HepG2 (cell line): ENCODE measurements around the gene TCF19. TPM values are rescaled to one million over a fixed set of nuclear protein-coding genes. Genes with fewer than 3 reads are reported as not detected.

ENCODE experiments used
- ATAC-seq: fragments of 200-7000 bp; cut with Tn5 transposase; 3 replicates; pipeline ENCODE4 v1.9.1; 2020; ENCODE audit warnings: mild to moderate bottlenecking, moderate library complexity
- BruUV-seq: library from RNA; stranded (reverse); fragments of 400-500 nt; replicated peaks from 2 replicates; lab custom pipeline; 2021; lab: Mats Ljungman, UMichigan
- CTCF ChIA-PET: fragments of 300-600 bp; formaldehyde crosslinking; extraction: SDS; loops from one replicate; lab custom pipeline; 2021; ENCODE audit warnings: low total read pairs, inconsistent platforms, low intra/inter-chr PET ratio; lab: Yijun Ruan, JAX
- POLR2A ChIA-PET: fragments of 350-600 bp; sonication (Branson Sonifier 250); formaldehyde crosslinking; loops from one replicate; lab custom pipeline; 2020; ENCODE audit warnings: antibody characterized with exemption, inconsistent platforms; lab: Yijun Ruan, JAX
- DNase-seq: peaks from one replicate; pipeline ENCODE4 v3.0.0-alpha.2; 2015; ENCODE audit warnings: low spot score
- FAIRE-seq: peaks from 3 replicates; lab custom pipeline; 2011; peaks lifted over from hg19 to GRCh38; lab: Jason Lieb, UNC
- H2AFZ ChIP-seq: one replicate; pipeline ENCODE4 v1.6.1; 2011; ENCODE audit warnings: low read length, inconsistent platforms
- H3K27ac ChIP-seq: fragments of 300-600 bp; 3 replicates; pipeline ENCODE4 v1.8.0; 2011; ENCODE audit warnings: mixed run types, mild to moderate bottlenecking, mixed read lengths, low read length, inconsistent platforms; ENCODE audit not compliant: insufficient read depth; ENCODE audit errors: extremely low read length
- H3K27me3 ChIP-seq, 2 experiments: fragments of 200-600 bp in 1 of 2; 2 replicates in 1 of 2; 3 replicates in 1 of 2; pipeline versions ENCODE4 v1.6.0 to v1.8.0; 2011; ENCODE audit warnings: low read length in 2 of 2, mild to moderate bottlenecking in 2 of 2, moderate library complexity in 2 of 2, inconsistent platforms in 1 of 2; ENCODE audit not compliant: insufficient read depth in 2 of 2, control insufficient read depth in 1 of 2
- H3K36me3 ChIP-seq, 2 experiments: fragments of 200-600 bp in 1 of 2; replicated peaks in 1 of 2; 2 replicates in 1 of 2; 3 replicates in 1 of 2; pipeline versions ENCODE4 v1.5.1 to v1.8.0; 2011; ENCODE audit warnings: low read length in 2 of 2, inconsistent platforms in 1 of 2; ENCODE audit not compliant: insufficient read depth in 2 of 2, control insufficient read depth in 1 of 2
- H3K4me1 ChIP-seq: 2 replicates; pipeline ENCODE4 v1.5.1; 2012; ENCODE audit warnings: low read length, inconsistent platforms; ENCODE audit not compliant: insufficient read depth
- H3K4me2 ChIP-seq: 2 replicates; pipeline ENCODE4 v1.6.0; 2011; ENCODE audit warnings: low read depth, low read length, inconsistent platforms
- H3K4me3 ChIP-seq, 3 experiments: fragments of 200-600 bp in 1 of 3; sonication (generic), shearing (Covaris generic) in 1 of 3; replicated peaks in 1 of 3; 2 replicates each; pipeline ENCODE4 v1.5.1; 2011 to 2016; ENCODE audit warnings: low read length in 3 of 3, inconsistent platforms in 2 of 3, low read depth in 2 of 3, mild to moderate bottlenecking in 2 of 3, control low read depth in 1 of 3, mixed read lengths in 1 of 3; ENCODE audit not compliant: insufficient read depth in 1 of 3
- H3K79me2 ChIP-seq: one replicate; pipeline ENCODE4 v1.6.1; 2011; ENCODE audit warnings: low read length, inconsistent platforms; ENCODE audit not compliant: insufficient read depth
- H3K9ac ChIP-seq: 2 replicates; pipeline ENCODE4 v1.6.0; 2011; ENCODE audit warnings: mild to moderate bottlenecking, low read depth, low read length, inconsistent platforms; ENCODE audit not compliant: insufficient read depth
- H3K9me3 ChIP-seq: 2 replicates; pipeline ENCODE4 v1.5.1; 2012; ENCODE audit warnings: mild to moderate bottlenecking, low read length
- H4K20me1 ChIP-seq: 2 replicates; pipeline ENCODE4 v1.6.0; 2011; ENCODE audit warnings: inconsistent platforms, mild to moderate bottlenecking, low read length, moderate library complexity; ENCODE audit not compliant: insufficient read depth
- ATM ChIP-seq: fragments of 450-650 bp; IDR thresholded peaks from 2 replicates; pipeline ENCODE4 v1.7.1; 2017; ENCODE audit warnings: mild to moderate bottlenecking, borderline replicate concordance
- JARID2 ChIP-seq: sonication (generic); formaldehyde crosslinking; IDR thresholded peaks from 2 replicates; pipeline ENCODE4 v1.8.1; 2023; ENCODE audit warnings: missing genetic modification reagents, inconsistent platforms; ENCODE audit not compliant: insufficient replicate concordance
- KIAA2018 ChIP-seq: sonication (generic); formaldehyde crosslinking; IDR thresholded peaks from 2 replicates; pipeline ENCODE4 v1.5.0; 2020; ENCODE audit warnings: mild to moderate bottlenecking, missing genetic modification reagents, borderline replicate concordance
- RAD21 ChIP-seq: fragments of 450-650 bp; formaldehyde crosslinking; IDR thresholded peaks from 2 replicates; pipeline ENCODE4 v1.5.0; 2020; ENCODE audit warnings: mild to moderate bottlenecking
- RFX1 ChIP-seq: fragments of 450-650 bp; IDR thresholded peaks from 2 replicates; pipeline ENCODE4 v1.6.1; 2017
- ZKSCAN5 ChIP-seq: sonication (generic); formaldehyde crosslinking; IDR thresholded peaks from 2 replicates; pipeline ENCODE4 v1.5.1; 2020; ENCODE audit warnings: mild to moderate bottlenecking, missing genetic modification reagents
- ZNF333 ChIP-seq: sonication (generic); formaldehyde crosslinking; IDR thresholded peaks from 2 replicates; pipeline ENCODE4 v1.4.0; 2020; ENCODE audit warnings: mild to moderate bottlenecking, missing genetic modification reagents, borderline replicate concordance
- ZNF367 ChIP-seq: sonication (generic); formaldehyde crosslinking; IDR thresholded peaks from 2 replicates; pipeline ENCODE4 v1.4.0; 2020; ENCODE audit warnings: missing genetic modification reagents, borderline replicate concordance
- ZNF441 ChIP-seq: sonication (generic); formaldehyde crosslinking; IDR thresholded peaks from 2 replicates; pipeline ENCODE4 v1.7.0; 2021; ENCODE audit warnings: missing genetic modification reagents, borderline replicate concordance
- ZNF496 ChIP-seq: sonication (generic); formaldehyde crosslinking; IDR thresholded peaks from 2 replicates; pipeline ENCODE4 v1.8.1; 2023; ENCODE audit warnings: mild to moderate bottlenecking, moderate library complexity, missing genetic modification reagents; ENCODE audit not compliant: insufficient replicate concordance
- ZNF547 ChIP-seq: sonication (generic); formaldehyde crosslinking; IDR thresholded peaks from 2 replicates; pipeline ENCODE4 v1.5.1; 2020; ENCODE audit warnings: mild to moderate bottlenecking, missing genetic modification reagents
- ZNF709 ChIP-seq: sonication (generic); formaldehyde crosslinking; IDR thresholded peaks from 2 replicates; pipeline ENCODE4 v1.5.0; 2020; ENCODE audit warnings: mild to moderate bottlenecking, missing genetic modification reagents
- whole genome bisulfite sequencing: methylation state at CpG from one replicate; pipeline ENCODE4 v1.1.6; 2017; ENCODE audit warnings: low lambda C conversion rate; 5-methylcytosine and 5-hydroxymethylcytosine counted together
- in situ Hi-C: cut with HindIII; loops from 2 replicates; pipeline ENCODE4 v1.10.0; 2017; ENCODE audit warnings: low pct_unique_long_range_greater_than_20kb; ENCODE audit not compliant: extremely low pct_ligation_motif_present
- intact Hi-C: fragments of 100-400 bp; cut with micrococcal nuclease; formaldehyde crosslinking; loops from one replicate; pipeline ENCODE4 v1.10.0; 2022; ENCODE audit not compliant: unreplicated experiment
- polyA plus RNA-seq, 8 experiments: library from polyadenylated mRNA; depleted of rRNA in 3 of 8; stranded (reverse) in 7 of 8; unstranded in 1 of 8; fragments of >200 nt; fragmentation: Illumina TruSeq in 4 of 8; extraction: Trizol in 4 of 8; gene quantifications; 2 replicates each; pipeline versions ENCODE4 v1.2.1 to v1.2.3, GENCODE V29; 2011 to 2016; ENCODE audit warnings: low read depth in 4 of 8, missing spikeins in 1 of 8, mixed read lengths in 1 of 8; ENCODE audit not compliant: insufficient read depth in 1 of 8
- total RNA-seq, 5 experiments: library from RNA; depleted of rRNA; stranded (reverse); fragments of >200 nt; fragmentation: Illumina TruSeq; extraction: Trizol; gene quantifications; 2 replicates each; pipeline ENCODE4 v1.2.3, GENCODE V29; 2016; ENCODE audit warnings: low read depth in 1 of 5
- TF ChIP-seq, protein P1 (sequence below): sonication (generic); formaldehyde crosslinking; conservative IDR thresholded peaks from 2 replicates; pipeline ENCODE4 v1.5.0; 2020; ENCODE audit warnings: missing genetic modification reagents

TCF19 gene
- total and polyA plus RNA-seq, 2 of the 13 experiments (the other 11 are each of a cell fraction or from before 2014, with no cell fraction given): 4.9 to 22.2 TPM

DNA sequence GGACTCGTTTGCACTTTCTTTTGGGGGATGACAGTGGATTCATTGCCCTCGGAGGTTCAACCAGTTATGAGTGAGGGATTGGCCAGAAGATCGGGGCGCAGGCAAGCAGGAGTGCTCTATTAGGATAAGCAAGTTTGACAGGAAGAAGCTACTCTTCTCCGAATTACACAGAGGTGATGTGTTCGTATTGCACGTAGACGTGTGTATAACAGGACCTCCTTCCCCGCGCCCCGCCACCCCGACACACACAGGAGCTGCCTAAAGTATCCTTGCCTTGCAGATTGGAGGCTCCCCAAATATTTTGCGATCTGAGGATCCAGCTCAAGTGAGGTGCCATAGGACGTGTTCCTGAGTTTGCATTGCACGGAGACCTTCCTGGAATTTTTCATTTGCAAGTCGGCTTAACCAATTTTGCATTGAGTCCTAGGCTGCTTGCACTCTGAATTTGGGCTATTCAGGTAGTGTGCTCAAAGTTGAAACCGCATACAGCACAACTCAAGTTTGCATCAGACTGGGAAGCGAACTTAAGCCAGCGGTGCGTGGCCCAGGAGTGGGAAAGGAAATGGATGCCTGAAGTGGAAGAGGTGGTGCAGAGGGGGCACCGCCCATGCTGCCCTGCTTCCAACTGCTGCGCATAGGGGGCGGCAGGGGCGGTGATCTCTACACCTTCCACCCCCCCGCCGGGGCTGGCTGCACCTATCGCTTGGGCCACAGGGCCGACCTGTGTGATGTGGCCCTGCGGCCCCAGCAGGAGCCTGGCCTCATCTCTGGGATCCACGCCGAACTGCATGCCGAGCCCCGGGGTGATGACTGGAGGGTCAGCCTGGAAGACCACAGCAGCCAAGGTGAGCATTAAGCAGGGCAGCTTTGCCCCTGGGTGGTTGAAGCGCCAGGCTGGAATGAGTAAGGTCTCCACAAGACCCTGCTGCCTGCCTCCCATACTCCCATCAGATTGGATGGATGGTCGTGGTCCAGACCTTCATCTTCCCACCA, 770 bp downstream of the TCF19 start:
- BruUV-seq: TSS peak; percentile 62
- FAIRE-seq (no peak), DNase-seq (peak; percentile 31)
- no peak for TF ChIP-seq ZNF441 (CRISPR knock-in tag)
- TF ChIP-seq ZNF333 (CRISPR knock-in tag): no peak
- no peak for TF ChIP-seq ZNF547 (CRISPR knock-in tag)
- no peak for TF ChIP-seq ZNF496 (CRISPR knock-in tag)
- TF ChIP-seq RFX1: no peak
- TF ChIP-seq ZNF367 (CRISPR knock-in tag): 0 out of 2 replicates have a peak, but pooled peaks have one; percentile 33
- no peak for TF ChIP-seq ZKSCAN5 (CRISPR knock-in tag)
- TF ChIP-seq, protein P1, sequence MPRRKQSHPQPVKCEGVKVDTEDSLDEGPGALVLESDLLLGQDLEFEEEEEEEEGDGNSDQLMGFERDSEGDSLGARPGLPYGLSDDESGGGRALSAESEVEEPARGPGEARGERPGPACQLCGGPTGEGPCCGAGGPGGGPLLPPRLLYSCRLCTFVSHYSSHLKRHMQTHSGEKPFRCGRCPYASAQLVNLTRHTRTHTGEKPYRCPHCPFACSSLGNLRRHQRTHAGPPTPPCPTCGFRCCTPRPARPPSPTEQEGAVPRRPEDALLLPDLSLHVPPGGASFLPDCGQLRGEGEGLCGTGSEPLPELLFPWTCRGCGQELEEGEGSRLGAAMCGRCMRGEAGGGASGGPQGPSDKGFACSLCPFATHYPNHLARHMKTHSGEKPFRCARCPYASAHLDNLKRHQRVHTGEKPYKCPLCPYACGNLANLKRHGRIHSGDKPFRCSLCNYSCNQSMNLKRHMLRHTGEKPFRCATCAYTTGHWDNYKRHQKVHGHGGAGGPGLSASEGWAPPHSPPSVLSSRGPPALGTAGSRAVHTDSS (CRISPR knock-in tag): no peak
- TF ChIP-seq RAD21 (CRISPR knock-in tag): peak; percentile 34; the same call in 1 of the 2 replicates
- TF ChIP-seq JARID2 (CRISPR knock-in tag): no peak
- TF ChIP-seq ZNF709: no peak
- no peak for TF ChIP-seq ATM
- TF ChIP-seq KIAA2018: no peak

More for the DNA sequence above, 770 bp downstream of the TCF19 start:
- H3K27me3 ChIP-seq: no peaks in the 10 kb centered on the region
- peaks cover 5 to 23% of the 10 kb centered on the region in 2 experiments for H3K36me3 ChIP-seq
- 15% methylated on average over 19 of the region's 35 CpGs for WGBS
- H4K20me1 ChIP-seq: no peaks in the 10 kb centered on the region
- H3K4me2 ChIP-seq: peak overlapping the region; percentile 99
- H3K9ac ChIP-seq: peak overlapping the region; percentile 63
- peak overlapping the region; percentile 35 for H2AFZ ChIP-seq
- H3K79me2 ChIP-seq: no peaks in the 10 kb centered on the region
- ATAC-seq: peak; percentile 66
- intact Hi-C loops (loop anchor here (1.0 to 2.0 kb wide), 2 partner anchors 27 to 34 kb away; no protein-coding TSS in a partner anchor), in situ Hi-C loops (no loop called here)
- ChIA-PET POLR2A (interaction anchor here (0.8 to 1.4 kb wide), 3 partner anchors 9 to 28 kb away, joined by 3 to 5 read pairs (median 3); no protein-coding TSS in a partner anchor), CTCF (no interaction called here)
- H3K9me3 ChIP-seq: no peaks in the 10 kb centered on the region
- peaks cover 30% of the 10 kb centered on the region for H3K4me1 ChIP-seq
- H3K4me3 ChIP-seq: peak overlapping the region; percentile 76 to 90 (median 87)
- peak overlapping the region; percentile 66 for H3K27ac ChIP-seq
